DOHH2 (cell line): Measurements from ENCODE around the gene LIPC.

Experiments
- H3F3A ChIP-seq: fragments of 200-600 bp; sonication (generic), shearing (Covaris generic); 2 replicates; pipeline ENCODE4 v1.6.0; 2016; ENCODE audit warnings: antibody characterized with exemption, mild to moderate bottlenecking; ENCODE audit not compliant: control insufficient read depth, insufficient read depth
- H3K27ac ChIP-seq: fragments of 200-600 bp; sonication (generic); 2 replicates; pipeline ENCODE4 v1.5.1; 2014; ENCODE audit warnings: low read depth, mild to moderate bottlenecking, low read length, moderate library complexity
- H3K27me3 ChIP-seq: fragments of 200-600 bp; sonication (generic); 2 replicates; pipeline ENCODE4 v1.6.1; 2014; ENCODE audit warnings: mild to moderate bottlenecking, low read length, mixed read lengths; ENCODE audit not compliant: control insufficient read depth
- H3K36me3 ChIP-seq: fragments of 200-600 bp; sonication (generic); 2 replicates; pipeline ENCODE4 v1.6.1; 2014; ENCODE audit warnings: mild to moderate bottlenecking, low read length, moderate library complexity, mixed read lengths; ENCODE audit not compliant: control insufficient read depth
- H3K4me1 ChIP-seq: fragments of 200-600 bp; sonication (generic); 2 replicates; pipeline ENCODE4 v1.6.1; 2014; ENCODE audit warnings: mild to moderate bottlenecking, low read length, mixed read lengths; ENCODE audit not compliant: control insufficient read depth
- H3K4me2 ChIP-seq: fragments of 200-600 bp; sonication (generic); 2 replicates; pipeline ENCODE4 v1.6.0; 2014; ENCODE audit warnings: mild to moderate bottlenecking, low read length, moderate library complexity
- H3K4me3 ChIP-seq: fragments of 200-600 bp; sonication (generic); 2 replicates; pipeline ENCODE4 v1.5.1; 2014; ENCODE audit warnings: mild to moderate bottlenecking, low read length, mixed read lengths
- H3K79me2 ChIP-seq: fragments of 200-600 bp; sonication (generic); 2 replicates; pipeline ENCODE4 v1.6.1; 2014; ENCODE audit warnings: mild to moderate bottlenecking, low read length, mixed read lengths; ENCODE audit not compliant: control insufficient read depth
- H3K9me2 ChIP-seq: fragments of 200-600 bp; sonication (generic); replicated peaks from 2 replicates; pipeline ENCODE4 v1.6.1; 2014; ENCODE audit warnings: mild to moderate bottlenecking, low read length, mixed read lengths; ENCODE audit not compliant: control insufficient read depth
- H3K9me3 ChIP-seq: fragments of 200-600 bp; sonication (generic); 2 replicates; pipeline ENCODE4 v1.6.1; 2014; ENCODE audit warnings: antibody characterized with exemption, low read length, mixed read lengths; ENCODE audit not compliant: control insufficient read depth, insufficient read depth
- H4K20me1 ChIP-seq: fragments of 200-600 bp; sonication (generic); 2 replicates; pipeline ENCODE4 v1.6.0; 2014; ENCODE audit warnings: low read depth, mild to moderate bottlenecking, antibody characterized with exemption, low read length, moderate library complexity; ENCODE audit not compliant: control insufficient read depth, insufficient read depth
- EZH2phosphoT487 ChIP-seq: fragments of 200-600 bp; sonication (generic); IDR thresholded peaks from 2 replicates; pipeline ENCODE4 v1.6.1; 2017; ENCODE audit warnings: borderline replicate concordance, mild to moderate bottlenecking, antibody characterized with exemption, low read length, moderate library complexity, mixed read lengths
- TF ChIP-seq, protein P1 (sequence below): fragments of 200-600 bp; sonication (generic); IDR thresholded peaks from one replicate; pipeline ENCODE4 v1.5.1; 2014; ENCODE audit warnings: antibody characterized with exemption, mild to moderate bottlenecking, low read depth, low read length; ENCODE audit not compliant: poor library complexity, severe bottlenecking

The LIPC gene

DNA sequence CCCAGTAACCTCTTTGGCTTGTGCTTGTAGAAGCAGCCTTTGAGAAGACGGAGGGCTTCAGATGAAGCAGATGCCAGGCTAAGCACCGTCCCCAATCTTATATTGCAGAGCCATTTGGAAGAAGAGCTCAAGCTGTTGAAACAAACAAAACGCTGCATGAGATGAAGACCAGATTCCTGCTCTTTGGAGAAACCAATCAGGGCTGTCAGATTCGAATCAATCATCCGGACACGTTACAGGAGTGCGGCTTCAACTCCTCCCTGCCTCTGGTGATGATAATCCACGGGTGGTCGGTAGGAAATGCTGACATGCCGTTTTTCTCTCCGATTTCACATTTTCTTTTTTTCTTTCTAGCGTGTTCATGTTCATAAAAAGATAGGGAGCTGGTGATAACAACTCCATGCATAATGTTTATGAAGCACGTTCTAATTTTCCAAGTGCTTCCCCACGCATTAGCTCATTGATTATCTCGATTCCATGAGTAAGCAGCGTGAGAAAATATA, 106.5 kb downstream of the LIPC start:
- H3K79me2 ChIP-seq: no peaks in the 10 kb centered on the region
- no peaks in the 10 kb centered on the region for H3K36me3 ChIP-seq
- H4K20me1 ChIP-seq: no peaks in the 10 kb centered on the region; the same call in 1 of the 2 replicates
- H3K9me2 ChIP-seq: no peaks in the 10 kb centered on the region
- H3K4me1 ChIP-seq: no peaks in the 10 kb centered on the region
- no peaks in the 10 kb centered on the region for H3K9me3 ChIP-seq
- H3K4me3 ChIP-seq: no peak overlapping the region
- peaks cover 12% of the 10 kb centered on the region; the same call in 1 of the 2 replicates for H3K27me3 ChIP-seq
- no peak overlapping the region for H3K27ac ChIP-seq
- H3F3A ChIP-seq: no peaks in the 10 kb centered on the region
- TF ChIP-seq, protein P1, sequence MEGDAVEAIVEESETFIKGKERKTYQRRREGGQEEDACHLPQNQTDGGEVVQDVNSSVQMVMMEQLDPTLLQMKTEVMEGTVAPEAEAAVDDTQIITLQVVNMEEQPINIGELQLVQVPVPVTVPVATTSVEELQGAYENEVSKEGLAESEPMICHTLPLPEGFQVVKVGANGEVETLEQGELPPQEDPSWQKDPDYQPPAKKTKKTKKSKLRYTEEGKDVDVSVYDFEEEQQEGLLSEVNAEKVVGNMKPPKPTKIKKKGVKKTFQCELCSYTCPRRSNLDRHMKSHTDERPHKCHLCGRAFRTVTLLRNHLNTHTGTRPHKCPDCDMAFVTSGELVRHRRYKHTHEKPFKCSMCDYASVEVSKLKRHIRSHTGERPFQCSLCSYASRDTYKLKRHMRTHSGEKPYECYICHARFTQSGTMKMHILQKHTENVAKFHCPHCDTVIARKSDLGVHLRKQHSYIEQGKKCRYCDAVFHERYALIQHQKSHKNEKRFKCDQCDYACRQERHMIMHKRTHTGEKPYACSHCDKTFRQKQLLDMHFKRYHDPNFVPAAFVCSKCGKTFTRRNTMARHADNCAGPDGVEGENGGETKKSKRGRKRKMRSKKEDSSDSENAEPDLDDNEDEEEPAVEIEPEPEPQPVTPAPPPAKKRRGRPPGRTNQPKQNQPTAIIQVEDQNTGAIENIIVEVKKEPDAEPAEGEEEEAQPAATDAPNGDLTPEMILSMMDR: no peak
- no peak for TF ChIP-seq EZH2phosphoT487
- H3K4me2 ChIP-seq: no peak overlapping the region

DNA sequence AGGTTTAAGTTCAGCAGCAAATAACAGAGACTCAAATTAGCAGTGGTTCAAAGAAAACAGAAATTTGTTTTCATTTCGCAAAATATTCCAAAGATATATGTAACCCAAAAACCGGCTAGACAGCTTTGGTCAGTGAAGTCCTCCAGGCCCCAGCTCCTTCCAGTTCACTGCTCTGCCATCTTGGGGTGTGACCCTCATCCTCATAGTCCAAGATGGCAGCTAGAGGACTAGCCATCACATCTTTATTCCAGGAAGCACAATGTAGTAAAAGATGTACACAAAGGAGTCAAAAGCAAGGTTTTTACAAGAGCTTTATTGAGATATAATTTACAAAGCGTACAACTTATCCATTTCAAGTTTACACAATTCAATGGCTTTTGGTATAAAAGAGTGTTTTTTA, 107.1 kb downstream of the LIPC start:
- no peaks in the 10 kb centered on the region for H3K4me1 ChIP-seq
- no peak overlapping the region for H3K4me2 ChIP-seq
- H3K27me3 ChIP-seq: peaks cover 10% of the 10 kb centered on the region; the same call in 1 of the 2 replicates
- TF ChIP-seq EZH2phosphoT487: no peak
- TF ChIP-seq, protein P1: no peak
- H3K36me3 ChIP-seq: no peaks in the 10 kb centered on the region
- no peaks in the 10 kb centered on the region for H3F3A ChIP-seq
- H3K27ac ChIP-seq: no peak overlapping the region
- H3K9me3 ChIP-seq: no peaks in the 10 kb centered on the region
- H3K4me3 ChIP-seq: no peak overlapping the region
- H3K9me2 ChIP-seq: no peaks in the 10 kb centered on the region
- no peaks in the 10 kb centered on the region for H3K79me2 ChIP-seq
- no peaks in the 10 kb centered on the region; the same call in 1 of the 2 replicates for H4K20me1 ChIP-seq

- TF ChIP-seq EZH2phosphoT487: no peak
- TF ChIP-seq, protein P1: no peak
- Histone ChIP-seq H3K4me3 (no peak overlapping the region), H3F3A (no peaks in the 10 kb centered on the region), H3K36me3 (no peaks in the 10 kb centered on the region), H3K79me2 (no peaks in the 10 kb centered on the region), H3K27ac (no peak overlapping the region), H3K4me1 (no peaks in the 10 kb centered on the region), H3K9me2 (no peaks in the 10 kb centered on the region), H3K4me2 (no peak overlapping the region), H4K20me1 (no peaks in the 10 kb centered on the region; the same call in 1 of the 2 replicates), H3K27me3 (peaks cover 4% of the 10 kb centered on the region; the same call in 1 of the 2 replicates), H3K9me3 (no peaks in the 10 kb centered on the region)
Observed at GRCh38 chr15:58539548-58539947, 107.8 kb downstream of the LIPC start.
